HFF-Myc (cell line): ENCODE measurements around the gene ARMH3.

Experiments
- DNase-seq: peaks from one replicate; pipeline ENCODE4 v3.0.0-alpha.2; 2011; ENCODE audit warnings: low read depth; ENCODE audit errors: extremely low read depth
- H3K4me3 ChIP-seq: replicated peaks from 2 replicates; pipeline ENCODE4 v1.5.1; 2011; ENCODE audit warnings: low read depth, mild to moderate bottlenecking, control low read depth, low read length
- CTCF ChIP-seq: IDR thresholded peaks from 2 replicates; pipeline ENCODE4 v1.5.1; 2012; ENCODE audit warnings: mild to moderate bottlenecking, low read depth, low read length, control low read depth; ENCODE audit errors: missing control alignments

Gene ARMH3

GRCh38 chr10:101902820-101903145, 153.2 kb downstream of the ARMH3 start:
- no peak for DNase-seq
- no peak for TF ChIP-seq CTCF
- no peak overlapping the region for H3K4me3 ChIP-seq

GRCh38 chr10:101902032-101902819, 153.7 kb downstream of the ARMH3 start:
- no peak for DNase-seq
- no peak overlapping the region for H3K4me3 ChIP-seq
- no peak for TF ChIP-seq CTCF

GRCh38 chr10:101901340-101901739, 154.6 kb downstream of the ARMH3 start:
- DNase-seq: no peak
- H3K4me3 ChIP-seq: no peak overlapping the region
- TF ChIP-seq CTCF: no peak

GRCh38 chr10:101897633-101898032, 158.3 kb downstream of the ARMH3 start:
- no peak for DNase-seq
- no peak overlapping the region for H3K4me3 ChIP-seq
- no peak for TF ChIP-seq CTCF

- no peak overlapping the region for H3K4me3 ChIP-seq
- no peak for DNase-seq
- TF ChIP-seq CTCF: no peak
Measured at GRCh38 chr10:101896225-101896877, 159.6 kb downstream of the ARMH3 start.

GRCh38 chr10:101895781-101896180, 160.2 kb downstream of the ARMH3 start:
- no peak overlapping the region for H3K4me3 ChIP-seq
- DNase-seq: no peak

More at GRCh38 chr10:101895781-101896180, 160.2 kb downstream of the ARMH3 start:
- no peak for TF ChIP-seq CTCF
